Measurements from ENCODE around the gene TMEM151B. TPM values are rescaled to one million over a fixed set of nuclear protein-coding genes. Genes with fewer than 3 reads are reported as not detected.
A peak's percentile ranks its signal among the peaks of the same experiment; 100 is the strongest.

Gene TMEM151B
- total RNA-seq, 1 donor from 2014 or later = 0.09 TPM

- H3K9ac ChIP-seq (ENCODE audit: low read length) = no peak overlapping the region
- no peak overlapping the region for H3K4me3 Mint-ChIP-seq (ENCODE audit: unreplicated experiment)
- no peaks in the 10 kb centered on the region for H3K9me3 Mint-ChIP-seq (ENCODE audit: unreplicated experiment)
- H3K27ac ChIP-seq (ENCODE audit: low read depth, low read length) = no peak overlapping the region
- H3K27ac Mint-ChIP-seq (ENCODE audit: unreplicated experiment) = no peak overlapping the region
- H3K4me1 Mint-ChIP-seq (ENCODE audit: low read depth, unreplicated experiment) = peaks cover 23% of the 10 kb centered on the region
- no peaks in the 10 kb centered on the region for H3K79me2 ChIP-seq (ENCODE audit: insufficient read depth, low read length)
- no peaks in the 10 kb centered on the region for H3K9me3 ChIP-seq (ENCODE audit: insufficient read depth, low read depth, low read length)
- no peak for TF ChIP-seq EZH2 (IDR thresholded peaks at IDR 0.05; ENCODE audit: insufficient read depth, low read length)
- TF ChIP-seq CTCF (IDR thresholded peaks at IDR 0.05; ENCODE audit: insufficient read depth, low read depth, low read length) = no peak
- peaks cover 42% of the 10 kb centered on the region for H3K4me1 ChIP-seq (ENCODE audit: insufficient read depth, low read length)
- FAIRE-seq (no peak), DNase-seq (ENCODE audit: low read depth) (no peak)
- H3K4me3 ChIP-seq (ENCODE audit: insufficient read depth, low read depth, low read length) = no peak overlapping the region
- peaks cover 16% of the 10 kb centered on the region for H4K20me1 ChIP-seq (ENCODE audit: insufficient read depth, low read length)
- H3K36me3 ChIP-seq (ENCODE audit: insufficient read depth, low read length) = no peaks in the 10 kb centered on the region
- no peaks in the 10 kb centered on the region for H3K36me3 Mint-ChIP-seq (ENCODE audit: low read depth, unreplicated experiment)
- H3K27me3 Mint-ChIP-seq (ENCODE audit: low read depth, unreplicated experiment) = peaks cover 6% of the 10 kb centered on the region
- H3K27me3 ChIP-seq (ENCODE audit: insufficient read depth, low read length) = no peaks in the 10 kb centered on the region
- no peak overlapping the region for H2AFZ ChIP-seq (ENCODE audit: low read depth, low read length)
- peak overlapping the region; percentile 67 for H3K4me2 ChIP-seq (ENCODE audit: low read length)
Measured at GRCh38 chr6:44221961-44222335, 48.3 kb upstream of the TMEM151B start.

GRCh38 chr6:44222486-44223318, 47.5 kb upstream of the TMEM151B start:
- no peaks in the 10 kb centered on the region for H3K36me3 Mint-ChIP-seq (ENCODE audit: low read depth, unreplicated experiment)
- peak overlapping the region; percentile 71 for H2AFZ ChIP-seq (ENCODE audit: low read depth, low read length)
- no peaks in the 10 kb centered on the region for H3K36me3 ChIP-seq (ENCODE audit: insufficient read depth, low read length)
- no peak overlapping the region for H3K27ac Mint-ChIP-seq (ENCODE audit: unreplicated experiment)
- peak overlapping the region; percentile 79 for H3K4me3 Mint-ChIP-seq (ENCODE audit: unreplicated experiment)
- peak overlapping the region; percentile 57 for H3K4me3 ChIP-seq (ENCODE audit: insufficient read depth, low read depth, low read length)
- peaks cover 20% of the 10 kb centered on the region for H3K4me1 Mint-ChIP-seq (ENCODE audit: low read depth, unreplicated experiment)
- DNase-seq (ENCODE audit: low read depth) = no peak
- peaks cover 16% of the 10 kb centered on the region for H4K20me1 ChIP-seq (ENCODE audit: insufficient read depth, low read length)
- TF ChIP-seq CTCF (IDR thresholded peaks at IDR 0.05; ENCODE audit: insufficient read depth, low read depth, low read length) (no peak), EZH2 (IDR thresholded peaks at IDR 0.05; ENCODE audit: insufficient read depth, low read length) (no peak)
- no peaks in the 10 kb centered on the region for H3K9me3 ChIP-seq (ENCODE audit: insufficient read depth, low read depth, low read length)
- no peak for FAIRE-seq
- peak overlapping the region; percentile 82 for H3K4me2 ChIP-seq (ENCODE audit: low read length)
- no peaks in the 10 kb centered on the region for H3K79me2 ChIP-seq (ENCODE audit: insufficient read depth, low read length)
- H3K4me1 ChIP-seq (ENCODE audit: insufficient read depth, low read length) = peaks cover 35% of the 10 kb centered on the region
- H3K27me3 ChIP-seq (ENCODE audit: insufficient read depth, low read length) = no peaks in the 10 kb centered on the region
- H3K9ac ChIP-seq (ENCODE audit: low read length) = peak overlapping the region; percentile 43
- no peaks in the 10 kb centered on the region for H3K9me3 Mint-ChIP-seq (ENCODE audit: unreplicated experiment)
- H3K27ac ChIP-seq (ENCODE audit: low read depth, low read length) = no peak overlapping the region
- H3K27me3 Mint-ChIP-seq (ENCODE audit: low read depth, unreplicated experiment) = peaks cover 4% of the 10 kb centered on the region

All from astrocyte (in vitro differentiated cells and primary cell).